ENCODE results near the gene HIGD1B. TPM values are rescaled to one million over a fixed set of nuclear protein-coding genes. Genes with fewer than 3 reads are reported as not detected.
A peak's percentile ranks its signal among the peaks of the same experiment; 100 is the strongest.

The HIGD1B gene
- total and polyA plus RNA-seq, 12 donors: 0.50 to 7.1 (median 1.8) TPM; not detected in 8

- peaks cover 0 to 63% of the 10 kb centered on the region in 2 donors for H3K36me3 ChIP-seq (replicated peaks in 1 of 2)
- H3K27ac ChIP-seq: peak overlapping the region in 3 of 5 donors; percentile 1 to 50 (median 34)
- WGBS, 4 donors: 34 to 44% (median 42%) methylated on average over 7 of the region's 7 CpGs
- no peak overlapping the region for H3K4me3 ChIP-seq
- no peaks in the 10 kb centered on the region for H3K9me3 ChIP-seq (replicated peaks in 1 of 3)
- H3K27me3 ChIP-seq: no peaks in the 10 kb centered on the region
- H3K4me1 ChIP-seq (replicated peaks in 1 of 2): peaks cover 25 to 32% of the 10 kb centered on the region in 2 donors
- peak in 5 of 7 donors; percentile 46 to 59 (median 51) for DNase-seq
- intact Hi-C loops (cut with DNase I): no loop called here
- no peak for TF ChIP-seq POLR2A (IDR thresholded peaks at IDR 0.05)
Observed at GRCh38 chr17:44889003-44889402, 41.3 kb downstream of the HIGD1B start.

- no peaks in the 10 kb centered on the region for H3K27me3 ChIP-seq
- peaks cover 15 to 25% of the 10 kb centered on the region in 2 donors for H3K4me1 ChIP-seq (replicated peaks in 1 of 2)
- H3K36me3 ChIP-seq (replicated peaks in 1 of 2): peaks cover 0 to 37% of the 10 kb centered on the region in 2 donors
- no peak overlapping the region for H3K27ac ChIP-seq
- H3K4me3 ChIP-seq: no peak overlapping the region
- DNase-seq: no peak
- no peaks in the 10 kb centered on the region for H3K9me3 ChIP-seq (replicated peaks in 1 of 3)
- TF ChIP-seq, protein P1, sequence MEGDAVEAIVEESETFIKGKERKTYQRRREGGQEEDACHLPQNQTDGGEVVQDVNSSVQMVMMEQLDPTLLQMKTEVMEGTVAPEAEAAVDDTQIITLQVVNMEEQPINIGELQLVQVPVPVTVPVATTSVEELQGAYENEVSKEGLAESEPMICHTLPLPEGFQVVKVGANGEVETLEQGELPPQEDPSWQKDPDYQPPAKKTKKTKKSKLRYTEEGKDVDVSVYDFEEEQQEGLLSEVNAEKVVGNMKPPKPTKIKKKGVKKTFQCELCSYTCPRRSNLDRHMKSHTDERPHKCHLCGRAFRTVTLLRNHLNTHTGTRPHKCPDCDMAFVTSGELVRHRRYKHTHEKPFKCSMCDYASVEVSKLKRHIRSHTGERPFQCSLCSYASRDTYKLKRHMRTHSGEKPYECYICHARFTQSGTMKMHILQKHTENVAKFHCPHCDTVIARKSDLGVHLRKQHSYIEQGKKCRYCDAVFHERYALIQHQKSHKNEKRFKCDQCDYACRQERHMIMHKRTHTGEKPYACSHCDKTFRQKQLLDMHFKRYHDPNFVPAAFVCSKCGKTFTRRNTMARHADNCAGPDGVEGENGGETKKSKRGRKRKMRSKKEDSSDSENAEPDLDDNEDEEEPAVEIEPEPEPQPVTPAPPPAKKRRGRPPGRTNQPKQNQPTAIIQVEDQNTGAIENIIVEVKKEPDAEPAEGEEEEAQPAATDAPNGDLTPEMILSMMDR (IDR thresholded peaks at IDR 0.05): no peak
- TF ChIP-seq POLR2A (IDR thresholded peaks at IDR 0.05): no peak
- intact Hi-C loops (cut with DNase I): no loop called here
Observed at GRCh38 chr17:44892250-44892649, 44.6 kb downstream of the HIGD1B start.

GRCh38 chr17:44894642-44895041 lies 47.0 kb downstream of the HIGD1B start:
- no peak overlapping the region for H3K27ac ChIP-seq
- 92 to 96% (median 93%) methylated on average over 4 of the region's 4 CpGs for WGBS, 4 donors
- H3K4me3 ChIP-seq: no peak overlapping the region
- peak in 1 of 7 donors; percentile 5 for DNase-seq
- H3K4me1 ChIP-seq (replicated peaks in 1 of 2): peaks cover 8 to 18% of the 10 kb centered on the region in 2 donors
- no peaks in the 10 kb centered on the region for H3K27me3 ChIP-seq
- H3K36me3 ChIP-seq (replicated peaks in 1 of 2): peaks cover 0 to 37% of the 10 kb centered on the region in 2 donors
- TF ChIP-seq, protein P1 (IDR thresholded peaks at IDR 0.05): no peak
- TF ChIP-seq POLR2A (IDR thresholded peaks at IDR 0.05): no peak
- intact Hi-C loops (cut with DNase I): no loop called here
- no peaks in the 10 kb centered on the region for H3K9me3 ChIP-seq (replicated peaks in 1 of 3)

DNA sequence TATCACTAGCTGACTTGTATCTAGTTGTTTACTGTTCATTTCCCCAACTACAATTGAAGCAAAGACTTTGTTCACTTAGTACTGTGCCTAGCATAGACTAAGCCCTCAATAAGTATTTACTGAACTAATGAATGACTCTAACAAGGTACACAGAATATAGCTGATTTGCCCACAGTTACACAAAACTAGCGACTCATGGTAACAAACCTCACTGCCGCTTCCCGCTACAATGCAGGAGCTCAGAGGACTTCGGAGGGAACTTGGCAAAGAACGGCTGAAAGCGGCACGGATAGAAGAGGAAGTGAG lies 51.0 kb downstream of the HIGD1B start:
- peak in 3 of 7 donors; percentile 41 to 57 (median 51) for DNase-seq
- TF ChIP-seq, protein P1 (IDR thresholded peaks at IDR 0.05): no peak
- TF ChIP-seq POLR2A (IDR thresholded peaks at IDR 0.05): no peak
- H3K4me1 ChIP-seq (replicated peaks in 1 of 2): peaks cover 24 to 34% of the 10 kb centered on the region in 2 donors
- H3K27me3 ChIP-seq: no peaks in the 10 kb centered on the region
- intact Hi-C loops (cut with DNase I): no loop called here
- WGBS, 4 donors: 0 to 1% (median 0%) methylated on average over 7 of the region's 7 CpGs
- no peaks in the 10 kb centered on the region for H3K9me3 ChIP-seq (replicated peaks in 1 of 3)
- peak overlapping the region; percentile 95 to 99 (median 97) for H3K27ac ChIP-seq
- peak overlapping the region; percentile 4 to 93 (median 74) for H3K4me3 ChIP-seq
- H3K36me3 ChIP-seq (replicated peaks in 1 of 2): peaks cover 0 to 8% of the 10 kb centered on the region in 2 donors

DNA sequence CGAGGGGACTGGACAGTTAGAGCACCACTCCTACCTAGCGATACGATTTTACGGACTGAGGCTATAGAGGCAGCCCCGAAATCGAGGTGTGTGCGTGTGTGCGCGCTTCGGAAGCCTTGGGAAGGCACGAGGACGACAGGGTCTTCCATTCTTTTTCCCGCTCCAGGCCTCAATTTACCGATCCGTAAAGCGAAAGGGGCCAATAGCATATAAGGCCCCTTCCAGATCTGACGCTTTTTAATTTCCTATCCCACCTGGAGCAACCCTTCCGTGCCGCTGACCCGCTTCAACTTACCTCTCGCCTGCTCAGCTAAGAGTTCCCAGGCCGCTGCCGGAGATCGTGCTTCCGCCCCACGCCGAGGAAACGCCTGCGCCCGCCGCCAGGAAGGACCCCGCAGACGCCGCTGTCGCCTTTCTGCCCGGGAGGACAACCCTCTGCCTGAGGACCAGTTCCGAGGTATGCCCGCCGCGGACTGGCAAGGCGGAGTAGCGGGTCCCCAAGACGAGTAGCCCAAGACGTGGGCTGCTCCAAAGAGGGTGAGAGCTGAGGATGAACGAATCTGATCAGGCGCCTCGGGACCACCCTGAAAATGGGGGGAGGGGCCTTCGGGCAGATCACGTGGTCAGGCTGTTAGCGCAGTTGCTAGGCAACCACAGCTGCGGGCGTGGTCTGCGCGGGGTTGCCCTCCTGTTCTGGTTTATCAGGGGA lies 51.5 kb downstream of the HIGD1B start, which contains the start of gene EFTUD2:
TSS of gene EFTUD2 (minus strand) at position 372 of the 709 bp plus-strand sequence. CDS start 4,924 bp downstream, outside the sequence.
- peaks cover 0 to 3% of the 10 kb centered on the region in 2 donors for H3K36me3 ChIP-seq (replicated peaks in 1 of 2)
- WGBS, 4 donors: 0% methylated on average over 23 to 54 of the region's 54 CpGs
- H3K9me3 ChIP-seq (replicated peaks in 1 of 3): no peaks in the 10 kb centered on the region
- intact Hi-C loops (cut with DNase I): no loop called here
- peak in 1 of 2 donors; percentile 46 for TF ChIP-seq POLR2A (IDR thresholded peaks at IDR 0.05)
- TF ChIP-seq, protein P1 (IDR thresholded peaks at IDR 0.05): peak in 3 of 6 experiments; percentile 7 to 33 (median 25)
- peak; percentile 89 to 95 (median 92) for DNase-seq
- no peaks in the 10 kb centered on the region for H3K27me3 ChIP-seq
- H3K4me3 ChIP-seq: peak within 1 kb of the TSS; percentile 4 to 93 (median 74)
- peaks cover 24 to 34% of the 10 kb centered on the region in 2 donors for H3K4me1 ChIP-seq (replicated peaks in 1 of 2)
- peak within 1 kb of the TSS; percentile 95 to 99 (median 97) for H3K27ac ChIP-seq

Measured in adrenal gland (tissue), 12 donors.